HG03045 (cell line): ENCODE results near the gene NELFA.
"Not testable (repeated sequence)": the region's sequence is repeated elsewhere in the genome, so short reads cannot be mapped to it uniquely, and the experiment has no call there.

Source experiments
- ATAC-seq: cut with Tn5 transposase; IDR thresholded peaks from one replicate; pipeline ENCODE4 v1.9.1; 2021; ENCODE audit warnings: mild to moderate bottlenecking, moderate library complexity; ENCODE audit not compliant: unreplicated experiment

Gene NELFA

GRCh38 chr4:2040391-2041238 is 31.8 kb upstream of the NELFA start:
- no peak for ATAC-seq

- ATAC-seq = no peak
These were observed 28.1 kb upstream of the NELFA start for GRCh38 chr4:2036866-2037265.

DNA sequence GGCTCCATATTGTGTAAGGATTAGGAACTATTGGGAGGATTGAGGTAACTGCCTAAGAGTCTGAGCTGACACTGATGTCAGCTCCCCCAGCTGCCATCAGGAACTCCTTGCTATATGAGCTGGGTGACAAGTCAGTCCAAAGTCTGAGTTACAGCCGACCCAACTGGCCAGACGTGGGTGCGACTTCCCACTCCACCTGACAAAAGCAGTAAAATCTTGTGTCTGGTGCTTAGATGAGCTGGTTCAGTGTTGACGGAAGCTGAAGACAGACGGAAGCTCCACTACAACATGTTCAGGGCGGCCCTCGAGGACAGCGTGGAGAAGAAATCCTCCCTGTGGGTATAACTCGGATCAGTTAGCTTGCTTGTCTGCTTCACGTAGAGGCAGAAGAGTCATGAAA is 27.6 kb upstream of the NELFA start:
- ATAC-seq = no peak

DNA sequence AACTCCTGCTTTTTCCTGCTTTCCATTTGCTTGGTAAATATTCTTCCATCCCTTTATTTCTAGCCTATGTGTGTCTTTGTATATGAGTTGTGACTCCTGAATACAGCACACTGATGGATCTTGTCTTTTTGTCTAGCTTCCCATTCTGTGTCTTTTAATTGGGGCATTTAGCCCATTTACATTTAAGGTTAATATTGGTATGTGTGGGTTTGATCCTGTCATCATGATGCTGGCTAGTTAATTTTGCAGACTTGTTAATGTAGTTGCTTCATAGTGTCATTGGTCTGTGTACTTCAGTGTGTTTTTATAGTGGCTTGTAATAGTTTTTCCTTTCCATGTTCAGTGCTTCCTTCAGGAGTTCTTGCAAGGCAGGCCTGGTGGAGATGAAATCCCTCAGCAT is 22.4 kb upstream of the NELFA start:
- not testable (repeated sequence) for ATAC-seq

DNA sequence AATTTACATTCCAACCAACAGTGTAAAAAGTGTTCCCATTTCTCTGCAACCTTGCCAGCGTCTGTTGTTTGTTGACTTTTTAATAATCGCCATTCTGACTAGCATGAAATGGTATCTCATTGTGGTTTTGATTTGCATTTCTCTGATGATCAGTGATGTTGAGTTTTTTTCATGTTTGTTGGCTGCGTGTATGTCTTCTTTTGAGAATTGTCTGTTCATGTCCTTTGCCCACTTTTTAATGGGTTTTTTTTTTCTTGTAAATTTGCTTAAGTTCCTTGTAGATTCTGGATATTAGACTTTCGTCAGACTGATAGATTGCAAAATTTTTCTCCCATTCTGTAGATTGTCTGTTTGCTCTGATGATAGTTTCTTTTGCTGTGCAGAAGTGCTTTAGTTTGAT is 18.3 kb upstream of the NELFA start:
- not testable (repeated sequence) for ATAC-seq

- no peak for ATAC-seq
These were observed 17.0 kb upstream of the NELFA start for GRCh38 chr4:2025817-2026216.

GRCh38 chr4:2024683-2025082 is 15.9 kb upstream of the NELFA start:
- no peak for ATAC-seq

DNA sequence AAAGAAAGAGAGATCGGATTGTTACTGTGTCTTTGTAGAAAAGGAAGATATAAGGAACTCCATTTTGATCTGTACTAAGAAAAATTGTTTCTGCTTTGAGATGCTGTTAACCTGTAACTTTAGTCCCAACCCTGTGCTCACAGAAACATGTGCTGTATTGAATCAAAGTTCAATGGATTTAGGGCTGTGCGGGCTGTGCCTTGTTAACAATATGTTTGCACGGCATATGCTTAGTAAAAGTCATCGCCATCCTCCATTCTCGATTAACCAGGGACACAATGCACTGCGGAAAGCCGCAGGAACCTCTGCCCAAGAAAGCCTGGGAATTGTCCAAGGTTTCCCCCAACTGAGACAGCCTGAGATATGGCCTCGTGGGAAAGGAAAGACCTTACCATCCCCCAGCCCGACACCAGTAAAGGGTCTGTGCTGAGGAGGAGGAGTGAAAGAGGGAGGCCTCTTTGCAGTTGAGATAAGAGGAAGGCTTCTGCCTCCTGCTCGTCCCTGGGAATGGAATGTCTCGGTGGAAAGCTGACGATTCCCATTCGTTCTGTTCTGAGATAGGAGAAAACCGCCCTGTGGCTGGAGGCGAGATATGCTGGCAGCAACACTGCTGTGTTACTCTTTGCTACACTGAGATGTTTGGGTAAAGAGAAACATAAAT is 12.7 kb upstream of the NELFA start:
- not testable (repeated sequence) for ATAC-seq

- ATAC-seq = no peak
These were observed 6.2 kb upstream of the NELFA start for GRCh38 chr4:2015008-2015407.

GRCh38 chr4:2011583-2011982 is 2.8 kb upstream of the NELFA start:
- no peak for ATAC-seq

- no peak for ATAC-seq
These were observed 968 bp upstream of the NELFA start for GRCh38 chr4:2009651-2010233.

DNA sequence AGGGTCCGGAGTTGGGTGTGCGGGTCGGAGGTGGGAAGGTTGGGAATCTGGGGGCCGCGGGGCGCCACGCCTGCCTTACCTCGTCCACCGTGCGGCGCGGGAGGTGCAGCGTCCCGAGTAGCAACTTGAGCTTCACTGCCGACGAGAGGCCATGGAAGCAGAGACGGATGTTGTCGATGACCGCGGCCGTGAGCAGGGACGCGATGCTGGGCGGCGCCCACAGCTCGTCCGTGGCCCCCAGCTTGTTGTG is 178 bp downstream of the NELFA start:
- no peak for ATAC-seq

GRCh38 chr4:2007804-2008670 is 737 bp downstream of the NELFA start:
- no peak for ATAC-seq

DNA sequence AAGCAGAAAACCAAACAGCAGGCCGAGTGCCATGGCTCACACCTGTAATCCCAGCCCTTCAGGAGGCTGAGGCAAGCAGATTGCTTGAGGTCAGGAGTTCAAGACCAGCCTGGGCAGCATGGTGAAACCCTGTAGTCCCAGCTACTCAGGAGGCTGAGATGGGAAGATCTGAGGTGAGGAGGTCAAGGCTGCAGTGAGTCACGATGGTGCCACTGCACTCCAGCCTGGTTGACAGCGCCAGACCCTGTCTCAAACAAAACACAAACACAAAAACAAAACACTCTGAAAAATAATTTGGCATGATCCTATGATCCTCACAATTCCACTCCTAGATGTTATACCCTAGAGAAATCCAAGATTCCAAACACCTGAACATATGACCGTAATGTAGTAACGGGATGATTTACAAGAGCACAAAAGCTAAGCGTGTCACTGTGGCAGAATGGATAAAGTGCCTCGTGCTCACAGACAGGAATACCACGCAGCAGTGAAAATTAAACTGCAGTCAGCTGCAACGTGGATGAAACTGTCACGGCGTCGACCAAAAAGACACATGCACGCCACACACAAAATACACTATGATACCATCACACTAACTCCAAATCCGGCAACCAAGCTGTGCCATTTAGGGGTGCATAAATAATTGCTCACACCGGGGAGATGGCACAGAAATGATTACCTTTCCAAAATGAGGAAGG is 1.7 kb downstream of the NELFA start:
- no peak for ATAC-seq

DNA sequence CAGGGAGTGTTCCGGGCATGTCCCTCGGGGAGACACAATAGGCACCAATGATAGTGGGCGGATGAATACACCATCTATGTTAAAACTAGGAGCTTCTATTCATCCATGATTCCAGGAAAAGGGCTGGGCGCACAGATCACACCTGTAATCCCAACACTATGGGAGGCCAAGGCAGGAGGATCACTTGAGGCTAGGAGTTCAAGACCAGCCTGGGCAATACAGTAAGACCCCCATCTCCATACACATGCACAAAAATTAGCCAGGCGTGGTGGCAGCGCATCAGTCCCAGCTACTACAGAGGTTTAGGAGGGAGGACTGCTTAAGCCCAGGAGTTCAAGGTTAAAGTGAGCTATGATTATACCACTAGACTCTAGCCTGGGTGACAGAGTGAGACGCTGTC is 2.4 kb downstream of the NELFA start:
- ATAC-seq = no peak

DNA sequence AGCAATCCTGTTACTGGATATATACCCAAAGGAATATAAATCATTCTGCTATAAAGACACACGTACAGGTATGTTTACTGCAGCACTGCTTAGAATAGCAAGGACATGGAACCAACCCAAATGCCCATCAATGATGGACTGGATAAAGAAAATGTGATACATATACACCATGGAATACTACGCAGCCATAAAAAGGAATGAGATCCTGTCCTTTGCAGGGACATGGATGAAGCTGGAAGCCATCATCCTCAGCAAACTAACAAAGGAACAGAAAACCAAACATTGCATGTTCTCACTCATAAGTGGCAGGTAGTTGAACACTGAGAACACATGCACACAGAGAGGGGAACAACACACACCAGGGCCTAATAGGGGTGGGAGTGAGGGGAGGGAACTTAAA is 5.4 kb downstream of the NELFA start:
- ATAC-seq = not testable (repeated sequence)

DNA sequence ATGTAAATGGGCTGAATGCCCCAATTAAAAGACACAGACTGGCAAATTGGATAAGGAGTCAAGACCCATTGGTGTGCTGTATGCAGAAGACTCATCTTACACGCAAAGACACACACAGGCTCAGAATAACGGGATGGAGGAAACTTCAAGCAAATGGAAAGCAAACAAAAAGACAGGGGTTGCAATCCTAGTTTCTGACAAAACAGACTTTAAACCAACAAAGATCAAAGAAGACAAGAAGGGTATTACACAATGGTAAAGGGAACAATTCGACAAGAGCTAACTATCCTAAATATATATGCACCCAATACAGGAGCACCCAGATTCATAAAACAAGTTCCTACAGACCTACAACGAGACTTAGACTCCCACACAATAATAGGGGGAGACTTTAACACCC is 9.5 kb downstream of the NELFA start:
- ATAC-seq = not testable (repeated sequence)

GRCh38 chr4:1998296-1998695 is 10.5 kb downstream of the NELFA start:
- no peak for ATAC-seq

- ATAC-seq = no peak
These were observed 11.1 kb downstream of the NELFA start for GRCh38 chr4:1997712-1998111.

- no peak for ATAC-seq
These were observed 11.7 kb downstream of the NELFA start for GRCh38 chr4:1996866-1997611.
